HL-60 (cell line): ENCODE measurements around the gene SLC44A5.

Experiments
- DNase-seq, 2 experiments: peaks; one replicate each; pipeline ENCODE4 v3.0.0-alpha.2; 2010 to 2020; ENCODE audit warnings: low read depth in 1 of 2, low spot score in 1 of 2
- H3K27ac ChIP-seq: fragments of 250-450 bp; sonication (Bioruptor Pico); replicated peaks from 2 replicates; pipeline ENCODE4 v1.5.1; 2020; ENCODE audit warnings: mild to moderate bottlenecking, moderate library complexity
- H3K27me3 ChIP-seq: fragments of 250-450 bp; sonication (Bioruptor Pico); 2 replicates; pipeline ENCODE4 v1.5.1; 2021; ENCODE audit warnings: mild to moderate bottlenecking, moderate library complexity; ENCODE audit not compliant: insufficient read depth, poor library complexity, severe bottlenecking
- H3K4me3 ChIP-seq: replicated peaks from 2 replicates; pipeline ENCODE4 v1.5.1; 2011; ENCODE audit warnings: mild to moderate bottlenecking, control low read depth, low read length; ENCODE audit not compliant: insufficient read depth
- GABPA ChIP-seq: IDR thresholded peaks from 2 replicates; pipeline ENCODE4 v1.6.1; 2012; ENCODE audit warnings: low read depth
- POLR2AphosphoS5 ChIP-seq: IDR thresholded peaks from 2 replicates; pipeline ENCODE4 v1.6.1; 2012; ENCODE audit warnings: low read depth
- SPI1 ChIP-seq: IDR thresholded peaks from 2 replicates; pipeline ENCODE4 v1.6.1; 2012; ENCODE audit warnings: low read depth, mild to moderate bottlenecking, borderline replicate concordance
- TF ChIP-seq, protein P1 (sequence below): IDR thresholded peaks from one replicate; pipeline ENCODE4 v1.5.1; 2011; ENCODE audit warnings: low read length, control low read depth, inconsistent platforms; ENCODE audit not compliant: insufficient read depth
- TF ChIP-seq, protein P2 (sequence below): IDR thresholded peaks from 2 replicates; pipeline ENCODE4 v1.6.1; 2012; ENCODE audit warnings: low read depth; ENCODE audit not compliant: insufficient replicate concordance

SLC44A5 gene

GRCh38 chr1:75423616-75424015 lies 187.3 kb downstream of the SLC44A5 start:
- TF ChIP-seq SPI1, result no peak
- TF ChIP-seq POLR2AphosphoS5, result no peak
- TF ChIP-seq, protein P1, sequence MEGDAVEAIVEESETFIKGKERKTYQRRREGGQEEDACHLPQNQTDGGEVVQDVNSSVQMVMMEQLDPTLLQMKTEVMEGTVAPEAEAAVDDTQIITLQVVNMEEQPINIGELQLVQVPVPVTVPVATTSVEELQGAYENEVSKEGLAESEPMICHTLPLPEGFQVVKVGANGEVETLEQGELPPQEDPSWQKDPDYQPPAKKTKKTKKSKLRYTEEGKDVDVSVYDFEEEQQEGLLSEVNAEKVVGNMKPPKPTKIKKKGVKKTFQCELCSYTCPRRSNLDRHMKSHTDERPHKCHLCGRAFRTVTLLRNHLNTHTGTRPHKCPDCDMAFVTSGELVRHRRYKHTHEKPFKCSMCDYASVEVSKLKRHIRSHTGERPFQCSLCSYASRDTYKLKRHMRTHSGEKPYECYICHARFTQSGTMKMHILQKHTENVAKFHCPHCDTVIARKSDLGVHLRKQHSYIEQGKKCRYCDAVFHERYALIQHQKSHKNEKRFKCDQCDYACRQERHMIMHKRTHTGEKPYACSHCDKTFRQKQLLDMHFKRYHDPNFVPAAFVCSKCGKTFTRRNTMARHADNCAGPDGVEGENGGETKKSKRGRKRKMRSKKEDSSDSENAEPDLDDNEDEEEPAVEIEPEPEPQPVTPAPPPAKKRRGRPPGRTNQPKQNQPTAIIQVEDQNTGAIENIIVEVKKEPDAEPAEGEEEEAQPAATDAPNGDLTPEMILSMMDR, result no peak
- no peak for TF ChIP-seq GABPA
- TF ChIP-seq, protein P2, sequence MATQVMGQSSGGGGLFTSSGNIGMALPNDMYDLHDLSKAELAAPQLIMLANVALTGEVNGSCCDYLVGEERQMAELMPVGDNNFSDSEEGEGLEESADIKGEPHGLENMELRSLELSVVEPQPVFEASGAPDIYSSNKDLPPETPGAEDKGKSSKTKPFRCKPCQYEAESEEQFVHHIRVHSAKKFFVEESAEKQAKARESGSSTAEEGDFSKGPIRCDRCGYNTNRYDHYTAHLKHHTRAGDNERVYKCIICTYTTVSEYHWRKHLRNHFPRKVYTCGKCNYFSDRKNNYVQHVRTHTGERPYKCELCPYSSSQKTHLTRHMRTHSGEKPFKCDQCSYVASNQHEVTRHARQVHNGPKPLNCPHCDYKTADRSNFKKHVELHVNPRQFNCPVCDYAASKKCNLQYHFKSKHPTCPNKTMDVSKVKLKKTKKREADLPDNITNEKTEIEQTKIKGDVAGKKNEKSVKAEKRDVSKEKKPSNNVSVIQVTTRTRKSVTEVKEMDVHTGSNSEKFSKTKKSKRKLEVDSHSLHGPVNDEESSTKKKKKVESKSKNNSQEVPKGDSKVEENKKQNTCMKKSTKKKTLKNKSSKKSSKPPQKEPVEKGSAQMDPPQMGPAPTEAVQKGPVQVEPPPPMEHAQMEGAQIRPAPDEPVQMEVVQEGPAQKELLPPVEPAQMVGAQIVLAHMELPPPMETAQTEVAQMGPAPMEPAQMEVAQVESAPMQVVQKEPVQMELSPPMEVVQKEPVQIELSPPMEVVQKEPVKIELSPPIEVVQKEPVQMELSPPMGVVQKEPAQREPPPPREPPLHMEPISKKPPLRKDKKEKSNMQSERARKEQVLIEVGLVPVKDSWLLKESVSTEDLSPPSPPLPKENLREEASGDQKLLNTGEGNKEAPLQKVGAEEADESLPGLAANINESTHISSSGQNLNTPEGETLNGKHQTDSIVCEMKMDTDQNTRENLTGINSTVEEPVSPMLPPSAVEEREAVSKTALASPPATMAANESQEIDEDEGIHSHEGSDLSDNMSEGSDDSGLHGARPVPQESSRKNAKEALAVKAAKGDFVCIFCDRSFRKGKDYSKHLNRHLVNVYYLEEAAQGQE, result no peak
- no peaks in the 10 kb centered on the region for H3K27me3 ChIP-seq
- DNase-seq, result no peak
- no peak overlapping the region for H3K4me3 ChIP-seq
- no peak overlapping the region for H3K27ac ChIP-seq

DNA sequence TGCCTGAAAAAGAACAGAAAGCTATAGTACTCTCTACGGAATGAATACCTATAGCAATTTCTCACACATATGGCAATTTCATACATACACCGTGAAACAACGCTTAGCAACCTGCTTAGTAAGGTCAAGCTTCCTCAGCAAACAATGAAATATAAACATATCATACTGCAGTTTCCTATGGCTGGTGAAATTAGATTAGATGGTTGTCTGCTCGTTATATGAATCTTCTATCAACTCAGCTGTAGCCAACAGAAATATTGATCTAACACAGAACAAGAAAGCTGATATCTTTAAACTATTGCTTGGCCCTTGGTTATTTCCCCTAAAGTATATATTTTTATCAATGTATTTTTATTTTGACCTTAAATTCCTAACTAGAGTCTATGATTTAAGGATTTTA lies 187.8 kb downstream of the SLC44A5 start:
- no peak overlapping the region for H3K27ac ChIP-seq
- DNase-seq, result no peak
- no peak for TF ChIP-seq POLR2AphosphoS5
- TF ChIP-seq, protein P2, result no peak
- no peak for TF ChIP-seq SPI1
- no peaks in the 10 kb centered on the region for H3K27me3 ChIP-seq
- H3K4me3 ChIP-seq, result no peak overlapping the region

DNA sequence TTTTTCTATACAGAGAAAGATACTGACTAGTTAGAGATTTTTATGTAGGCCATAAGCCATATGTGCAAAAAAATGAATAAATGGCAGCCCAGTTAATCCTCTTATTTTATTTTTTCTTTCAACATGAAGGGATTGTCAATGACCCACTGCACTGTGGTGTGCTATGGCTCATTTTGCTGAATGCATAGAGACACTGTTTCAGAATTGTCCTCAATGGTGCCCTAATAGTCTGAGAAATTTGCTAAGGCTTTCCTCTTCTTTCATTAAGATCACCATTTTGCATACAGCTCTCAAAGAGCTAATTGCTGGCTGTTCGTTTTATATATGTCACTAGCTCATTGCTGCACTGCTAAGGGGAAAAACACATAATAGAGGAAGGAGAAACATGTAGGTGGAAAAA lies 189.5 kb downstream of the SLC44A5 start:
- no peaks in the 10 kb centered on the region for H3K27me3 ChIP-seq
- no peak for TF ChIP-seq SPI1
- TF ChIP-seq, protein P2, result no peak
- TF ChIP-seq GABPA, result no peak
- TF ChIP-seq, protein P1, result no peak
- TF ChIP-seq POLR2AphosphoS5, result no peak
- no peak for DNase-seq
- H3K4me3 ChIP-seq, result no peak overlapping the region
- H3K27ac ChIP-seq, result no peak overlapping the region
